Loucy (cell line): ENCODE data around the gene SORCS2.

ENCODE experiments used
- H2AFZ ChIP-seq: fragments of 200-600 bp; sonication (generic); 2 replicates; pipeline ENCODE4 v1.6.0; 2016; ENCODE audit warnings: antibody characterized with exemption, mild to moderate bottlenecking, low read length, moderate library complexity
- H3F3A ChIP-seq: fragments of 200-600 bp; 2 replicates; pipeline ENCODE4 v1.6.0; 2016; ENCODE audit warnings: antibody characterized with exemption, low read depth, mild to moderate bottlenecking
- H3K27me3 ChIP-seq: fragments of 200-600 bp; sonication (generic); 2 replicates; pipeline ENCODE4 v1.6.1; 2014; ENCODE audit warnings: low read length, mild to moderate bottlenecking; ENCODE audit not compliant: insufficient read depth, poor library complexity, severe bottlenecking
- H3K36me3 ChIP-seq: fragments of 200-600 bp; sonication (generic); 2 replicates; pipeline ENCODE4 v1.6.1; 2016; ENCODE audit warnings: low read length; ENCODE audit not compliant: insufficient read depth
- H3K4me1 ChIP-seq: fragments of 200-600 bp; sonication (generic); 2 replicates; pipeline ENCODE4 v1.5.1; 2014; ENCODE audit warnings: low read length, mild to moderate bottlenecking; ENCODE audit not compliant: insufficient read depth, poor library complexity, severe bottlenecking
- H3K4me2 ChIP-seq: fragments of 200-600 bp; sonication (generic); 2 replicates; pipeline ENCODE4 v1.6.0; 2014; ENCODE audit warnings: antibody characterized with exemption, low read length, low read depth, mild to moderate bottlenecking; ENCODE audit not compliant: poor library complexity, severe bottlenecking
- H3K4me3 ChIP-seq: fragments of 200-600 bp; sonication (generic); 2 replicates; pipeline ENCODE4 v1.5.1; 2014; ENCODE audit warnings: low read length, mild to moderate bottlenecking, mixed read lengths; ENCODE audit not compliant: poor library complexity, severe bottlenecking
- H3K79me2 ChIP-seq: fragments of 200-600 bp; sonication (generic); 2 replicates; pipeline ENCODE4 v1.6.1; 2014; ENCODE audit warnings: low read length; ENCODE audit not compliant: insufficient read depth
- H3K9ac ChIP-seq: fragments of 200-600 bp; sonication (generic); 2 replicates; pipeline ENCODE4 v1.6.0; 2014; ENCODE audit warnings: mild to moderate bottlenecking, low read depth, low read length, moderate library complexity; ENCODE audit not compliant: poor library complexity, severe bottlenecking
- H3K9me2 ChIP-seq: fragments of 200-600 bp; sonication (generic); replicated peaks from 2 replicates; pipeline ENCODE4 v1.6.1; 2016; ENCODE audit warnings: low read depth, low read length, mixed read lengths
- H3K9me3 ChIP-seq: fragments of 200-600 bp; sonication (generic); 2 replicates; pipeline ENCODE4 v1.6.1; 2014; ENCODE audit warnings: mild to moderate bottlenecking, antibody characterized with exemption, low read length, low read depth; ENCODE audit not compliant: insufficient read depth
- H4K20me1 ChIP-seq: fragments of 200-600 bp; sonication (generic); 2 replicates; pipeline ENCODE4 v1.6.0; 2014; ENCODE audit warnings: antibody characterized with exemption, low read length, mild to moderate bottlenecking; ENCODE audit not compliant: insufficient read depth, poor library complexity, severe bottlenecking
- EZH2phosphoT487 ChIP-seq: fragments of 200-600 bp; IDR thresholded peaks from 2 replicates; pipeline ENCODE4 v1.6.1; 2018; ENCODE audit warnings: antibody characterized with exemption, mild to moderate bottlenecking, moderate library complexity, borderline replicate concordance
- TF ChIP-seq, protein P1 (sequence below): fragments of 200-600 bp; sonication (generic); conservative IDR thresholded peaks from 2 replicates; pipeline ENCODE4 v1.5.1; 2014; ENCODE audit warnings: mild to moderate bottlenecking, antibody characterized with exemption, low read length

SORCS2 gene

DNA sequence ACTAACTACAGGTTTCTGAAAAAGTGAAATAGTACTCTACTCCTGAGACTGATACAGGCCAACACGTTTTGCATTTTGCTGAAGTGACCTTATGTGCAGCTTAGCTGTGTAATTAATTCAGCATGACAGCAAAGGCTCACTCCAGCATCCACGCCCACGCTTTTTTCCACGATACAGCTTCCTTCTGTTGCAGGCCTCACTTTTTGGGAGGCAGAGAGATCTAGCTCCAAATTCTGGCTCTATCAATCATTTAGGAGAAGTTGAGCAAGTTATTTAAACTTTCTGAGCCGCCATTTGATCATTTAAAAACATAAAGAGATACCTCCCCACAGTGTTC is 587.1 kb downstream of the SORCS2 start:
- TF ChIP-seq, protein P1, sequence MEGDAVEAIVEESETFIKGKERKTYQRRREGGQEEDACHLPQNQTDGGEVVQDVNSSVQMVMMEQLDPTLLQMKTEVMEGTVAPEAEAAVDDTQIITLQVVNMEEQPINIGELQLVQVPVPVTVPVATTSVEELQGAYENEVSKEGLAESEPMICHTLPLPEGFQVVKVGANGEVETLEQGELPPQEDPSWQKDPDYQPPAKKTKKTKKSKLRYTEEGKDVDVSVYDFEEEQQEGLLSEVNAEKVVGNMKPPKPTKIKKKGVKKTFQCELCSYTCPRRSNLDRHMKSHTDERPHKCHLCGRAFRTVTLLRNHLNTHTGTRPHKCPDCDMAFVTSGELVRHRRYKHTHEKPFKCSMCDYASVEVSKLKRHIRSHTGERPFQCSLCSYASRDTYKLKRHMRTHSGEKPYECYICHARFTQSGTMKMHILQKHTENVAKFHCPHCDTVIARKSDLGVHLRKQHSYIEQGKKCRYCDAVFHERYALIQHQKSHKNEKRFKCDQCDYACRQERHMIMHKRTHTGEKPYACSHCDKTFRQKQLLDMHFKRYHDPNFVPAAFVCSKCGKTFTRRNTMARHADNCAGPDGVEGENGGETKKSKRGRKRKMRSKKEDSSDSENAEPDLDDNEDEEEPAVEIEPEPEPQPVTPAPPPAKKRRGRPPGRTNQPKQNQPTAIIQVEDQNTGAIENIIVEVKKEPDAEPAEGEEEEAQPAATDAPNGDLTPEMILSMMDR: no peak
- H2AFZ ChIP-seq: no peak overlapping the region
- H4K20me1 ChIP-seq: no peaks in the 10 kb centered on the region
- no peaks in the 10 kb centered on the region for H3K9me2 ChIP-seq
- H3K4me1 ChIP-seq: no peaks in the 10 kb centered on the region
- H3K4me2 ChIP-seq: no peak overlapping the region
- no peaks in the 10 kb centered on the region for H3K36me3 ChIP-seq
- H3K4me3 ChIP-seq: no peak overlapping the region
- no peak overlapping the region for H3K9ac ChIP-seq
- no peaks in the 10 kb centered on the region for H3K79me2 ChIP-seq
- no peaks in the 10 kb centered on the region; the same call in 1 of the 2 replicates for H3K9me3 ChIP-seq
- H3F3A ChIP-seq: no peaks in the 10 kb centered on the region
- H3K27me3 ChIP-seq: no peaks in the 10 kb centered on the region

DNA sequence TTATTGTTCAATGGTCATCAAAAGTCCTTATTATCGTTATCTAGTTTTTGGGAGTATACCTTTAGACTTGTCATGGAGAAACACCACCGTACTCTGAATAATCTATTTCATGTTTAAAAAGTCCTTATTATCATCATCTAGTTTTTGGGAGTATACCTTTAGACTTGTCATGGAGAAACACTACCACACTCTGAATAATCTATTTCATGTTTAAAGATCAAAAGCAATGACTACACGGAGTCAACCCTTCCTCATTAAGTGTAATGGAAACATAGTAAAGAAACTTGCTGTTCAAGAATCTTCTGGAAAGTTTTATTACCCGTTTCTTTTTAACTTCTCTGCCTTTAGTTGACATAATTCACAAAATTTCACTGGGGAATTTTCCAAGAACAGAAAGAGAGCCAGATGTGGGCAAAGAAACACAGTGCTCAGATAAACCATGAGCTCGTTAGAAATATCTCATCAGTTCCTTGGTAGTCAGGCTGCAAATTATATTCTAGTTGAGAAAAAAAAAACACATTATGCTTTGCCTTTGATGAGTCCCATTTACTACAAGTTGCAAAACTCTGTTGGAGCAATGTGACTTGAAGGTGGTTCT is 588.5 kb downstream of the SORCS2 start:
- H3K4me2 ChIP-seq: no peak overlapping the region
- H4K20me1 ChIP-seq: no peaks in the 10 kb centered on the region
- H3K79me2 ChIP-seq: no peaks in the 10 kb centered on the region
- no peak overlapping the region for H3K9ac ChIP-seq
- H3F3A ChIP-seq: no peaks in the 10 kb centered on the region
- H3K4me1 ChIP-seq: no peaks in the 10 kb centered on the region
- no peaks in the 10 kb centered on the region for H3K36me3 ChIP-seq
- TF ChIP-seq, protein P1: no peak
- TF ChIP-seq EZH2phosphoT487: no peak
- H3K27me3 ChIP-seq: no peaks in the 10 kb centered on the region
- H3K9me2 ChIP-seq: no peaks in the 10 kb centered on the region
- no peak overlapping the region for H2AFZ ChIP-seq
- H3K9me3 ChIP-seq: no peaks in the 10 kb centered on the region; the same call in 1 of the 2 replicates
- H3K4me3 ChIP-seq: no peak overlapping the region

DNA sequence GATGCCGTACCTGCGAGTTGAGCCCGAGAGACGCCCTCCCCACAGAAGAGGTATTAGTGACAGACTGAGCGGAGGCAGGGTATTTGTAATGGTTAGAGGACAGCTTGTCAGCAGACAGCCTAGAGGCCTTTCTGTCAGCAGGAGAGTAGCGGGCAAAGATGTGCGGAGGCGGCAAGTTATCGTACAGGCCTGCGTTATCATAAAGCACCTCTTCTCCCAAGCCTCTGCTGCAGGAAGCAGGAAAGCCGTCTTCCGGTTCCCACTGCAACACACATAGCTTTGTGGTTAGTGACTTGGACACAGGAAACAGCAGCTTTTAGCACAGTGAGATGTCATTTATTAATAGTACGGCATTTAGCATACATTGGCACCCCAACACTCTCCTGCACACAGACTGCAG is 589.0 kb downstream of the SORCS2 start:
- H3F3A ChIP-seq: no peaks in the 10 kb centered on the region
- TF ChIP-seq, protein P1: no peak
- TF ChIP-seq EZH2phosphoT487: no peak
- no peaks in the 10 kb centered on the region for H3K4me1 ChIP-seq
- H2AFZ ChIP-seq: no peak overlapping the region
- H3K9ac ChIP-seq: no peak overlapping the region
- H3K79me2 ChIP-seq: no peaks in the 10 kb centered on the region
- no peak overlapping the region for H3K4me2 ChIP-seq
- no peaks in the 10 kb centered on the region for H3K27me3 ChIP-seq
- no peaks in the 10 kb centered on the region for H3K36me3 ChIP-seq
- no peaks in the 10 kb centered on the region for H3K9me2 ChIP-seq
- no peak overlapping the region for H3K4me3 ChIP-seq
- H4K20me1 ChIP-seq: no peaks in the 10 kb centered on the region
- H3K9me3 ChIP-seq: no peaks in the 10 kb centered on the region; the same call in 1 of the 2 replicates
